Measurements from ENCODE around the gene PALD1.

Gene PALD1

DNA sequence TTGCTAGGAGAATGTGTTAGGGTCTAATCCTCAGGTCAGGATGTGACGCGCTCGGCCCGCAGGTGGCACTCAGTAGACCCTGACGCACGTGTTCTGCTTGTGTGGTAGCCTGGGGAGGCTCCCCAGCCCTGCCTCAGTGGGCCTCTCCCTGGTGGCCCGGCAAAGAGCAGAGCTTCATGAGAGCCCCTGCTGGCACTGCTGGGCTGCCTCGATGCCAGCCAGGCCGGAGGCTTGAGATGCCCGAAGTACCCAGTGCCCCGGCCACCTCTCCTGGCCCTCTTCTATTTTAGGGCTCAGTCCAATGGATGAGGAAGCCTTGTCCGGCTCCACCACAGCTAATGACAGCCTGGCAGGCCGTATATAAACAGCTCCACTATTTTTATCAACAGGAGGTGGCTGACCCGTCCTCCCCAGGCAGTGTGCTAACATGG, 82.0 kb downstream of the PALD1 start:
- no peak for DNase-seq (ENCODE audit: low read depth, low spot score)
- in situ Hi-C loops (cut with HindIII; ENCODE audit: low sequenced_read_pairs) = no loop called here
- H3K4me3 ChIP-seq (ENCODE audit: low read depth, low read length) = no peak overlapping the region
- TF ChIP-seq CTCF (IDR thresholded peaks at IDR 0.05; ENCODE audit: low read depth, low read length) = no peak

DNA sequence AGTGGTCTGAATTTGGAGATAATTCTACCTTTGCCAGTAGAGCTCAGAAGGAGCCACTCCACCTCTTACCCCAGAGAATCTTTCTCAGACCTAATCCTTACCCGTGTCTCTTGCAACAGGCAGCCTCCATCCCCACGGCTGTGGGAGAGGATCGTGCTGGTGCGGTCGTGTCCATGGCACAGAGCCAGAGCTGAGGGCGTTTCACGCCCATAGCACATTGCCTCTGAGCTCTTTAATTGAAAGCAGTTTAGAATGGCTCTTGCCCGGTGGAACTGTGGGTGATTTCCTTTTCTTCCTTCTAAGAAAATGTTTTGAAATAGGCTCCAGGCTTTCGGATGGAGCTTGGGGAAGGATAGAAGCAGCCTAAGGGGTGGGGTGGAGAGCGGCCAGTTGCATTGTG, 82.5 kb downstream of the PALD1 start:
- DNase-seq (ENCODE audit: low read depth, low spot score) = peak; percentile 31
- in situ Hi-C loops (cut with HindIII; ENCODE audit: low sequenced_read_pairs) = no loop called here
- no peak for TF ChIP-seq CTCF (IDR thresholded peaks at IDR 0.05; ENCODE audit: low read depth, low read length)
- no peak overlapping the region for H3K4me3 ChIP-seq (ENCODE audit: low read depth, low read length)

GRCh38 chr10:70561558-70561957, 83.0 kb downstream of the PALD1 start:
- no peak overlapping the region for H3K4me3 ChIP-seq (ENCODE audit: low read depth, low read length)
- no peak for TF ChIP-seq CTCF (IDR thresholded peaks at IDR 0.05; ENCODE audit: low read depth, low read length)
- no peak for DNase-seq (ENCODE audit: low read depth, low spot score)
- in situ Hi-C loops (cut with HindIII; ENCODE audit: low sequenced_read_pairs) = no loop called here

GRCh38 chr10:70562036-70562755, 83.6 kb downstream of the PALD1 start:
- DNase-seq (ENCODE audit: low read depth, low spot score) = no peak
- no peak for TF ChIP-seq CTCF (IDR thresholded peaks at IDR 0.05; ENCODE audit: low read depth, low read length)
- in situ Hi-C loops (cut with HindIII; ENCODE audit: low sequenced_read_pairs) = no loop called here
- no peak overlapping the region for H3K4me3 ChIP-seq (ENCODE audit: low read depth, low read length)

GRCh38 chr10:70563230-70563629, 84.7 kb downstream of the PALD1 start:
- in situ Hi-C loops (cut with HindIII; ENCODE audit: low sequenced_read_pairs) = no loop called here
- no peak for TF ChIP-seq CTCF (IDR thresholded peaks at IDR 0.05; ENCODE audit: low read depth, low read length)
- no peak overlapping the region for H3K4me3 ChIP-seq (ENCODE audit: low read depth, low read length)
- no peak for DNase-seq (ENCODE audit: low read depth, low spot score)

DNA sequence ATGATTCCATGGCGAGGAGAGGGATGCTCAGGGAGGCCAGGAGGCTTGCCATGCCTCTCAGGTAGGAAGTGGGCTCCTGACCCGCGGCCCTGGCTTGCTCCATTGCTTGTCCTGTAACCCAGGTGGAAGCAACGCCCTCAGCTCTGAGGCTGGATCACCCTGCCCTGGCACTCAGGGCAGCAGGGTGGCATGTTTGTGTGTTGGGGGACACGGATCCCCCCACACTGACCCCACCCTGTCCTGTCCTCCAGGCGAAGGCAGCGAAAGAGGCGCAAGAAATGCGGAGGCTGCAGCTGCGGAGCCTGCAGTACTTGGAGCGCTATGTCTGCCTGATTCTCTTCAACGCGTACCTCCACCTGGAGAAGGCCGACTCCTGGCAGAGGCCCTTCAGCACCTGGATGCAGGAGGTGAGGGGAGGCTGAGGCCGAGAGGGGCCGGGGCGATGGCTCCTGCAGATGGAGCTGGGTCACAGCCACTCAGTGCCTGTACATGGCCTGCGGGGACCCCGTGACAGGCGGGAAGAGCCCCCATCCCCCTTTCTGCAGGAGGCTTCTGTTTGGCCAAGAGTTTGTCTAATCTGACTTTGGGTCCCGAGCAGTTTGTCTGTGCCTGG, 85.7 kb downstream of the PALD1 start:
- DNase-seq (ENCODE audit: low read depth, low spot score) = no peak
- H3K4me3 ChIP-seq (ENCODE audit: low read depth, low read length) = no peak overlapping the region
- in situ Hi-C loops (cut with HindIII; ENCODE audit: low sequenced_read_pairs) = no loop called here
- no peak for TF ChIP-seq CTCF (IDR thresholded peaks at IDR 0.05; ENCODE audit: low read depth, low read length)
